GM18867 (cell line): ENCODE measurements around the gene MYH6.

ENCODE experiments used
- ATAC-seq: cut with Tn5 transposase; IDR thresholded peaks from one replicate; pipeline ENCODE4 v1.9.1; 2021; ENCODE audit warnings: mild to moderate bottlenecking, moderate library complexity; ENCODE audit not compliant: unreplicated experiment

The MYH6 gene

DNA sequence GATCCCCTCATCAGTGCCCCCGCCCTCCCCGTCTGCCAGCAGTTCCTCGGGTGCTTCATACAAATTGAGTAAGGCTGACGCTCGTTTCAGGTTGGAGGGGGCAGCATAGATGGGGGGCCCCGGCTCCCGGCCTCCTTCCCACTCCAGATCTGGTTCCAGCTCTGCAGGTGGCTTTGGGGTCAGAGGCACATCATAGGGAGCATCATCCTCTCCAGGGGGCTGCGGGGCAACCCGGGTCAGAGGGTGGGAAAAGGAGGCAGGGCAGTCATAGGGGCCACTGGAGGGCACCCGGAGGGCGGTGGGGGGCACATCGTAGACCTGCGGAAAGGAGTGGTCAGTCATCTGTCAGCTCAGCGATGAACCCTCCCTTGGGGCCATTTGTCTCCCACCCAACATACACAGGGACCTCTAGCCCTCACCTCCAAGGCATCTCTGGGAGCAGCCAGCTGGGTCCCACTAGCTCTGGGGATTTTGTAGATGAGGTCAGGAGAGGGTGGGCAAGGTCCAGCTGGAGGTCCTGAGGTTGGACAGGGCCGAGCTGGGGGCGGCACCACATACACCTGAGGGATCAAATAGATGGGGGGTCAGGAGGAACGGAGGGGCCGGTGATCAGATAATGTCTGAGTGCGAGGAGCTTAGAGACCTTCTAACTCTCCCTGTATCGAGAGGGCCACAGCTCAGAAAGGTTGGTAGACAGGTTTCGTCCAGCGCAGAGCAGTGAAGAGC lies 48.2 kb downstream of the MYH6 start:
- ATAC-seq: no peak

DNA sequence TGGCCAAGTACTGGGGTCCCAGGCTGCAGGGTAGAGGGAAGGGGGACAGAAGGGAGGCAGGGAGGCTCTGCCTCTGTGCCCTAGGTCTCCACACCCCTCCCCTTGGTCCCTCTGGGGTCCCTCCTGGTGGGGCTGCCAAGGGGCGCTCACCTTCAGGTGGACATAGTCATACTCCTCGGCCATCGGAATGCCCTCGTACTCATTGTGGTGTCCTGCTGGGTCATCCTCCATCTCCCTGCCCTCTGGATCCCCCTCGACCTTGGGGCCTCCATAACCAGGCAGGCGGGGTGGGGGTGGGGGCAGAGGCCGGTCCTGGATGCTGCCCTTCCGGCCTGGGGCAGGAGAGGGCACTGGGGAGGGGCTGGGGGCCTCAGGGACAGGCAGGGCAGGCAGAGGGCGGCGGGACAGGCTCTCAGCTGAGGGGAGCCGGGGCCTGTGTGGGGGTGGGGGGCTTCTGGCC lies 48.9 kb downstream of the MYH6 start:
- ATAC-seq: no peak

DNA sequence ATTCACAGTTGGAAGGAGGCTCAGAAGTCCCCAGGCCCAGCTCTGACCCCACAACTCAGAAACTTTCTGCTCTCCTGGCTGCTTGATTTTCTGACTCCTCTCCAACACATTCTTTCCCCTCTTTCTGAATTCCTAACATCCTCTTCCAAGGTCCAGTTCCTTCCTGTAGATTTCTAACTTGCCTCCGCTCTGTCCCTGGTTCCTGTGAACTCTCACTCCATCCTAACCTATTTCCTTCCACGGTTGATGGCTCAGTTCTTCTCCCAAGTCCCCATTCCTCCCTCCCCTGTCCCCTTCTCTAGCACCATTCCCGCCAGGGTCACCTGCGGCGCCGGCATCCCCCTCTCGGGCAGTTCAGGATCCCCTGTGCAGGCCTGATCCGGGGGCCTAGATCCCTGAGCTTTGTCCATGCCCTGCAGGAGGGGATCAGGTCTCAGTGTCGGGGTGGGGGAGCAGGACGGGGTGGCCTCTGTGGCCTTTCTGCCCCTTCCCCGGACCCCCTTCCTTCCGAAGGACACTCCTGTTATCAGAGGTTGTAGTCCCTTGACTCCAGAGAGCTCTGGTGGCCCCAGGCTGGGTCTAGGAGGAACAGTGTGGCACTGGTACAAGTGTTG lies 49.4 kb downstream of the MYH6 start:
- no peak for ATAC-seq

DNA sequence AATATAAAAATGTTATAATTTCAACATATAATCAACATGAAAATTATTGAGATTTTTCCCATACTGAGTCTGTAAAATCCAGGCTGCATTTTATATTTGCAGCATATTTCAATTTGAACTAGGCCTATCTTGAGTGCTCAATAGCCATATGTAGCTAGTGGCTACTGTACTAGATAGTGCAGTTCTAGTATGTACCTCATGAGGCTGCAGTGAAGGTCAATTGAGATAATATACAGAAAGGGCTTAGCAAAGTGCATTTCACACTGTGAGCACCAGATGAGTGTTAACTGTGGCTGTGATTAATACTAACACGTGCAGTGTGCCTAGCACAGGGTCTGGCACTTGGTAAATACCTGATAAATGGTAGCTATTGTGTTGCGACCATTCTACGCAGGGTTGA lies 50.0 kb downstream of the MYH6 start:
- ATAC-seq: no peak

DNA sequence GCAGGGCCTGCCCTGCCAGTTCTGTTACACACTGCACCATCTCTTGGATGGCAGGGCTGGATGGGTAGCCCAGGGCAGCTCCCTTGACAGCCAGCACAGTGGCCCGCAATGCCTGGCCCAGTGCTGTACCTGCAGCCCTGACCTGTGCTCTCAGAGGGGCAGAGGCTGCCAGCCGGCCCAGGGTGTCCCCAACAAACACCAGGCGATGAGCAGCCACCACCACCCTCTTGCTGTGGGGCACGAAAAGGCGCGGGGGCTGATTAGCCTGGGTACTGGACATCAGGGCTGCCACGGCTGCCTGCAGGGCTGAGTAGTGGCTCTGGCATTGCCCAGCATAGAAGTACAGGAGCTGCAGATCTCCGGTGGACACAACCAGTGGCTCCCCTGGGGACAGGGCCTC lies 50.8 kb downstream of the MYH6 start:
- ATAC-seq: no peak

DNA sequence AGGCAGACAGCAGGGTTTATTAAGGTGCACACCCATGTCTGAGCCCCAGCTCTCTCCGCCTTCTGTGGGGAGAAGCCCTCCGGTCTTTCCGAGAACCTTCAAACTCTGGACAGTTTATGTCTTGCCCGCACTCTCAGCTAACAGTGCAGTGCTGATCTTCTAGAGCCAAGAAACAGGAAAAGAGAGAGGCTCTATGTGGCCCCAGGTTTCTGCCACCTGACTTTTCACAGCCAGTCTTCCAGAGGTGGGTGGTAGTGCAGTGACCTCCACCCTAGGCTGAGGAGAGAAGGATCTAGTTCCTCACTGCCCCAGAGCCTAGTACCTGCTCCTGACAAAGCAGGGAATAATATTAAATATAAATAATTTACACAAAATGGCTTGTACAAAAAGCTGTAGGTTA lies 51.4 kb downstream of the MYH6 start:
- ATAC-seq: no peak

DNA sequence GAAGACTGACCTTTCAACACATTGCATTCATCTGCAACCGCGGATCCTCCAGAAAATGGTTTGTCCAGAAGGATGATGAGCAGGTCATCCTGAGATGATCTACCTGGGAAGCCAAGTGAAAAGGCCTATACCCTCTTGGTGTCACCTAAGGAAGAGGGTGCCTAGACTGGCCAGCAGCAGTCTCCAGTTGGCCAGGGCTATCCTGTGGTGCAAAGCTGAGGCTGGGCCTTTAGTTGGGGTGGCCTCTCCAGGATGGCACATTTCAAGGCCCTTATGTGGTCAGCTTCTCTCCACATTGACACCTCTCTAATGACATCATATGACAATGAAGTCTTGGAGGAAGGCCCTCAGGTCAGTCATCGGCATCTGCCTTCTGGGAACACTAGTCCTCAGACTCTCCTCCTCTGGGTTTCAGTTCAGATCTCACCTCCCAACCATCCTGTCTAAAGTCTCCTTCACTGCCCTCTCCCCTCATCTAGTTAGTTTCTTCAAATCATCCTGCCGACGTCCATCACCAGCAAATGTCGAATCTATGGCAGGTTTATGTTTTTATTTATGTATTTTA lies 52.1 kb downstream of the MYH6 start:
- no peak for ATAC-seq

DNA sequence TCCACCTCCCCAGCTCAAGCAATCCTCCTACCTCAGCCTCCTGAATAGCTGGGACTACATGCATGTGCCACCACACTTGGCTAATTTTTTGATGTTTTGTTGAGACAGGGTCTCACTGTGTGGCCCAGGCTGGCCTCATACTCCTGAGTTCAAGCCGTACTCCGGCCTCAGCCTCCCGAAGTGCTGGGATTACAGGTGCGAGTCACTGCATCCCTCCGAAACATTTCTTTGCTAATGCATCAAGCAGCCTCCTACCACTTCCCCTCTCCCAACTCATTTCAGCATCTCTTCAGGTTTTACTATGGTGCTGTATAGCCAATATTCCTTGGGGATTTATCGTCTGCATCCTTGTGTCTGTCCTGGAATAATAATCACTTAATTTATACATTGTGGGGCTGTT lies 53.1 kb downstream of the MYH6 start:
- ATAC-seq: no peak

DNA sequence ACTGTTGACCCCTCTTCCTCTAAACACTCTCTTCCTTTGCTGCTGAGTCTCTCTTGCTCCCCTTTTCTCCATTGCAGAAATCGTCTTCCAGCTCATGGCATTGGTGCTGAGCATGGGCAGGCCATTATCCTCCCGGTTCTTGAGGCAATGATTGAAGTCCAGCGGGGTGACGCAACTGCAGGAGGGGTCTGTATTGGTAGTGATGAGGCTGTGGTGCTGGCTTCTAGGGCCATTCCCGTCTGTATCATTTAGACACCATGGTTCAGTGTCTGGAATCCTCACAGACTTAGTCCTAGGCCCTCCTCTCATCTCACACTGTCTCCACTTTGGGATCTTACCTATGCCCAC lies 54.7 kb downstream of the MYH6 start:
- no peak for ATAC-seq

DNA sequence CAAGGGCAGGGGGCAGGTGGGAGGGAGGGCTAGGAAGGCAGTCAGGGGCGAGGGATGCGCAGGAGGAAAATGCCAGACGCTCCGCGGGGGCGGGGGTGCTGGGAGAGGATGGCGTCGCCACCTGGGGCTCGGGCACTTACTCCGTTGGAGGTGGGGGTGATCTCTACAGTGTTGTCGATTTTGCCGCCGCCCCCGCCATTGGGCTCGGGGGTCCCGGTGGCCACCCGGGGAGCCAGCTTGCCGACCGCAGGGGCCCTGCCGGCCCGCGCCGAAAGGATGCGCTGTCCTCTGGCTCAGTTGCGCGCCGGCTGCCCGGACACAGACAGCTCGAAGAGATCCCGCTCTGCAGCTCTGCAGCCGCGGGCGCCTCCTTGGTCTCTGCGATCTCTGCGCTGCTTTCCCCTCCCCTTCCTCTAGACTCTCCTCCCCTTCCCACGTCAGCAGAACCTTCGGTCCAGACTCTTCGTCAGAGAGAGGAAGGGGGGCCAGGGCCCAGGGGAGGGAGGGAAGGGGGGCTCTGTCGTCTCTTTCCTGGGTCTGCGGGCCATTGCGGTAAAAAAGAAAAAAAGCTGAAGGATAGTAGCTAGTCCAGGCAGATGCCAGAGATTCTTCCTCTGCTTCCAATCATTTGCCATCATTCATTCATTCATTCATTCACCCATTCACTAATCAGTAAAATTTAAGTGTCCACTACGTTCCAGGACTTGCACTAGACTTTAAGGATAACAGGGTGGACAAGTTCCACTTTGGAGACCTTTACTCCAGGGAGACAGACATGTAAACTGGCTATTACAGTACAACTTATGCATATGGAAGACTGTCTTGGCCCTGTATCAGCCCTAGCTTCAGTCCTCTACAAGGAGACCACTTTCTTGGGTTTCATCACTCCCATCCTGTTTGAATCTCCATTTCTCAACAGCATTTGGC lies 55.3 kb downstream of the MYH6 start, which contains the start of gene SLC22A17:
Gene SLC22A17 (minus strand): TSS at position 382 of the 927 bp plus-strand sequence.
- ATAC-seq: no peak

DNA sequence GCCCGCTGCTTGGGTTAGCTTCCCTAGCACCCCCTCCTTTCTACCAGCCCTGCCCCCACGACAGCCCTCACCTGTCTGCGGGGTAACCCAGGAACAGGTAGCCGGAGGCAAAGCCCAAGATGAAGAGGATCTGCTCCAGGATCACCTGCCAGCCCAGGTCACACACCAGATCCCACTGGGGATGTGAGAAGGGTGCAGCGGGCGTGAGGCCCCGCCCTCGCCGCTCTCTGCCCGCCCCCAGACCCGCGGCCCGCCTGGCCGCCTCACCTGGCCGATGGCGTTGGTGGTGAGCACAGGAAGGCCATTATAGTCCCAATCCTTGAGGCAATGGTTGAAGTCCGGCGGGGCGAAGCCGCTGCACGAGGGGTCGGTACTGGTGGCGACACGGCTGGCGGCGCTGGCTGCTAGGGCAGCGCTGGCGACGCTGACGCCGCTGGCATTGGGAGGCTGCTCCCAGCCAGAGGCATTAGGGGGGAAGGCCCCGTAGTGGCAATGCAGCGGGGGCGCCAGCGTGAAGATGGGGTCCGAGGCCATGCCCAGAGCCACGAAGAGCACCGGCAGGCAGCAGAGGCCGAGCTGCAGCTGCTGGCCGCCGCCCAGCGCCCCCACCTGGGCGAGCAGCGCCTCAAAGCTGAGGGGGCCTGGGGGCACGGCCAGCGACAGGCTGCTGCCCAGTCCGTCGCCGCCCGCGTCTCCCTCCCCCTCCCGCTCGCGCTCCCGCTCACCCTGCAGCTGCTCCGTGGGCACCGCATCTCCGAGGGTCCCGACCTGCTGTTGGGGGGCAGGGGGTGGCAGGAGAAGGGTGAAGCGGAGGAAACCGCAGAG lies 56.2 kb downstream of the MYH6 start:
- no peak for ATAC-seq

DNA sequence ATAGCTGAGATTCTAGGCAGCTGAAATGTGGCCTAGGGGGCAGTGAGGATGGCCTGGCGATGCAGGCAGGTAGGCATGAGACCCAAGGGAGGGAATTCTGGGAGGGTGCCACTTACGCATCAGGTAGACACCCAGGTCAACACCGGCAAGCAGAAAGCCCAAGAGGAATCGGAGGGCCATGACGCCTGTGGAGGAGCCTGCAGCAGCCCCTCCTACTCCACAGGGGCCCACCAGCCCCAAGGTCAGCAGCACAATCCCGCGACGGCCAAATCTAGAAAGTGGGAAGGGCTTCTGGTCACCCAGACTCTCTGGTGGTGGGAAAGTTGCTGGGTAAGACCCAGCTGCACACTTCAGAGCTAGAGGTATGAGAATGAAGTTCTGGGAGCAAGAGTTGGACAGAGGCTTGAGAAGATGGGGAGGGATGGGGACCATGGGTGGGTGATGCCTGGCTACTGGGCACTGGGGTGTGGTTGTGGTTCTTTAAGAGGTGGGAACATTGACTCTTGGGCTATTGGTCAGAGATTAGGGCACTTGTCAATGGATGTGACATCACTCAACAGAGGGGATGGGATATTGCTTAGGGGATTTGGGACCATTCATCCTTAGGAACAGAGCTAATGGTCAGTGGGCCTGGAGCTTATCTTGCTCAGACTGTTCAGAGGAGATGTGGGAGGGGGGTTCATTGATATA lies 58.8 kb downstream of the MYH6 start:
- ATAC-seq: no peak

DNA sequence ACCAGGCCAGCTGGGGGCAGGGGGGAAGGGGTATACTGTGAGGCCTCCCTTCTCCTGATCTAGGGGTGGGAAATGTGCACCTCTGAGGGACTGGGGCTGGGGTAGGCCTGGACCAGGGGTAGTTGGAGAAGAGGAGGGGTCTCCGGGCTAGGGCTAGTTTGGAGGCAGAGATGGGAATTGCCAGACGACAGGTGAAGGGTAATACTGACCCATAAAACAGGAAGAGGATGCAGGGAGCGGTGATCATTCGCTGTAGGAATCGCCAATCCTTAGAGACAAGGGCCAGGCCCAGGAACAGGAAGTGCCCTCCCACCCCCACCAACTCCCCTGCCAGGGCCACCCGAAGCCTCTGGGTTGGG lies 59.8 kb downstream of the MYH6 start:
- ATAC-seq: no peak

DNA sequence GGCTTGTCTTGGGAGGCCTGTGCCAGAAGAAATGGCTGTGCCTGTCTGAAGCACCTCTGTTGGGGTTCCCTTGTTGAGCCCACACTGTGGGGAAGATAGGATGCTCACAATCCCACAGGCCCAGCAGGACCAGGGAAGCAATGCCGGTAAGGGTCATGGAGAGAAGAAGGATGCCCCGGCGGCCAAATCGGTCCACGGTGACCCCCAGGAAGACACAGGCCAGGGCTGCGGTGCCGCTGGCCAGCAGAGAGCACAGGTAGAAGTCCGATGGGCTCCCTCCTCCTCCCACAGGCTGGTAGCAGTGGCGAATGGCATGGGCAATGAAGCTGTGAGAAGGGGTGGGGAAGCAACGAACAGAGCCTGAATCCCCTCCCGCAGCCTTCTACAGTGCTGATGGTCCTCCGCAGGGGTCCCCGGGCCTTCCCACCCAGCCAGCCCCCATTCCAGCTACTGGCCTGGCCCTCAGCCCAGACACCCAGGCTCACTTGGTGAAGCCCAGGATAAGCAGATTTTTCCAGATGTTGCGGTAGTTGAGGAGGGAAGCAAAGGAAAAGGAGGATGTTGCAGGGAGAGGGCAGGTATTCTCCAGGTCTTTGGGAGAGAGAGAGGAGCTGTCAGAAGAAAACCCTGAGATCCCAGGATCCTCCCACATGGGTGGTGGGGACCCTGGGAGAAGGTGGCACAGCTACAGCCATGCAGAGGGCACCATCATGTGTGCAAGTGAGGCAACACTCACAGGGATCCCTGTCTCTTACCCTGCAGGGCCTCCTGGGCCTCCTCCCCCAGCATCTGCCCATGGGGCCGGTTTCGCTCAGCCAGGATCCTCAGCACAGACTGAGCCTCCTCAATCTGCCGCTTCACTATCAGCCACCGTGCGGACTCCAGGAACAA lies 60.4 kb downstream of the MYH6 start:
- no peak for ATAC-seq

DNA sequence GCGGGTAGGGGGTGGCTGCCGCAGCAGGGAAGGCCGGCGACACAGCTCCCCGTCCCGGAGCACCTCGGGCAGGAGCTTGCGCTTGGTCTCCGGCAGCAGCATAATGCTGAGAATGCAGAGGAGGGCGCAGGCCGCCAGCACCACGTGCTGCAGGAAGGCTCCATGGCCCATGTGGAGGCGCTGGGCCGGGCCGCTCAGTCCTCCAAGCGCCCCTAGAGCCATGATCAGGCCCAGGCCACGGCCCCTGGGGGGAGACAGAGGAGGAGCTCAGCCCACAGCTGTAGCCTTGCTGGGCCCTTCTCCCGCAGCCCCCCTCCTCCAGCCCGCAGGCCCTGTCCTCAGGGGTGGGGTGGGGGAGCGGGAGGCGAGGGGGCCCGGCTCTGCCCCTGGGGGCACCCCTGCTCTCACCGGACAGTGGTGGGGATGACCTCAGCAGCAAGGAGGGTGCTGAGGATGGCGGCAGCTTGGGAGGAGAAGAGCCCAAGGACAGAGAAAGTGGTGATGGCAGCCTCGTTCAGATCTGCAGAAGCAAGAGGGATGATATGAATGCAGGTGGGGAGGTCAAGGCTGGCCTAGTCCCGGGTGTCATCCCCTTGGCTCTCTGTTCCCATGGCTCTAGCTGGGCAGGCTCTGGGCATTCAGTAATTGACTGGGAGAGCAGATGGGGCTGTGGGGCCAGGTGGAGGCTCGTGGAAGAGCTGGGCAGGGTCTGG lies 61.2 kb downstream of the MYH6 start:
- ATAC-seq: no peak

DNA sequence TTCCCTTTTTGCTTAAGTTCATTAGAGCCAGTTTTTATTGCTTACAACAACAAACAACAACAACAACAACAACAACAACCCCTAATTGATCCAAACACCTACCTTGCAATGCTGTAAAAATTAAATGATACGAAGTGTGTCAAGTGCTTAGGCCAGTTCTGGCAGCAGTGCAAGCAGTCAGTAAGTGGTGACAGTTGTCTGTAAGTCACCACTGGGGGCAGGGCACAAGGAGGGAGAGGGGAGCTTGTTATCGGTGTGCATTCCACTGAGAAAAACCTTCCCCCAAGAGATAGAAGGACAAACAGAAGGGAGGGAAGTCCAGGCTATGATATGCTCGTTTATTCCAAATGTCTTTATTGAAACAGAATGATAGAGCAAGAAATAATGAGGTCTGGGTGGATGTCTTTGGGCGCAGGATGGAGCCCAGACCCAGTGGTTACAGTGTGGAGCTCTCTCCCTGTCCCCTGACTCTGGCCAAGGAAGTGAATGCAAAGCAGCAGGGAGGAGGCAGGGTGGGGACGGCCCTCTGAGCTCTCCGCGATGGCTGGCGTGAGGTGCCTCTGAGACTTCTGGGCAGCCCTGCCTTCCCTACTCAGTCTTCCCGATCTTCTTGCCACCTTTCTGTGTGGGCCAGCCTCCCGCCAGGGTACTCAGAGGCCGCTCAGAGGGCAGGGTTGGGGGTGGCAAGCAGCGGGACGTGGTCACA lies 61.9 kb downstream of the MYH6 start:
- no peak for ATAC-seq

DNA sequence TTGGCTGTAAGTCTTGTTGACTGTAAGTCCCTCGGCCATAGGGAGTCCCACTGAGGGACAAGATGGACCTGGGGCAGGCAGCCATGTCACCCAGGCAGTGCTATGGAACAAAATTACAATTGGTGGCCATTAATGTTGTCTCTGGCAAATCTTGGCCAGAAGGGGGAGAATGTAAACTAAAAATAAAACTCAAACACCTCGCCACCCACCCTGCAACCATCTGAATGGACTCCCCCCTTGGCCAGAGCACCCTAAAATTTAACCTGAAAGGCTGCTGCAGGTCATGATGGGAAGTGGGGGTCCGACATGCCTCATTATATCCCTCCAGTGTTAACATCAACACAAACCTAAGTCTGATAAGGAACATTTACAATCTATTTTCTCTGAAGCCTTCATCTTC lies 63.6 kb downstream of the MYH6 start:
- ATAC-seq: no peak
